ENCODE data around the gene ZNF846. TPM values are rescaled to one million over a fixed set of nuclear protein-coding genes. Genes with fewer than 3 reads are reported as not detected.

Gene ZNF846
- total and polyA plus RNA-seq, 10 of the 15 experiments (the other 5 are each of a cell fraction or from before 2014, with no cell fraction given) = 0.64 to 4.1 (median 1.6) TPM

DNA sequence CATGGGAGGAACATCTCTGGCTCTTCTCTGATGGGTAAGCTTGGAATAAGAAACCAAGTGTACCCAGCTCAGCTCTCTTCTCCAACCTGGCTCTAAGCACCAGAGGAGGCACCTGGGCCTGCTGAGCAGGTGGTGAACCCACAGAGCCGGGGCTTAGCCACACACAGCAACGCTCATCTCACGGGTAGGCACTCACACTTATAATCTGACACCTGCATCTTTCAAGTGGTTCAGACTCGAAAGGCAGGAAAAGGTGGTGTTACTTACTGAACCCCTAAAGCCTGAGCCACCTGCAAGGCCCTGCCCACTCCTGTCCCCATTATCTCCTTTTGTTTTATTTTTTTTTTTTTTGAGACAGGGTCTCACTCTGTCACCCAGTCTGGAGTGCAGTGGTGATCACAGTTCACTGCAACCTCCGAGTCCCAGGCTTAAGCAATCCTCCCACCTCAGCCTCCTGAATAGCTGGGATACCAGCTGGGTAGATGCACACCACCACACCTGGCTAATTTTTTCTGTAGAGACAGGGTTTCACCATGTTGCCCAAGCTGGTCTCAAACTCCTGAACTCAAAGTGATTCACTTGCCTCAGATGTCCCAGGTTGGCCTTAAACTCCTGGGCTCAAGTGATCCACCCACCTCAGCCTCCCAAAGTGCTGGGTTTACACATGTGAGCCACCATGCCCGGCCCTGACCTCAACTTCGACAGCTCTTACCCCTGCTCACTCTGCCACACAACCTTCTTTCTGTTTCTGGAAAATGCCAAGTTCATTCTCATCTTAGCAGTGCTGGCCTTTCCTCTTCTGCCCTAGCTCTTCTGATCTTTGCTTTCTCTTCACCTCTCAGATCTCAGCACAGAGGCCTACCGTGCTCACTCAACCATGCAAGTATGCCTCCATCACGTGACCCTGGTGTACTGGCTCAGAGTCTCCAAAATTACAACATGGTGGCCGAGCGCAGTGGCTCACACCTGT, 40.6 kb upstream of the ZNF846 start (continued):
- TF ChIP-seq, protein P1, sequence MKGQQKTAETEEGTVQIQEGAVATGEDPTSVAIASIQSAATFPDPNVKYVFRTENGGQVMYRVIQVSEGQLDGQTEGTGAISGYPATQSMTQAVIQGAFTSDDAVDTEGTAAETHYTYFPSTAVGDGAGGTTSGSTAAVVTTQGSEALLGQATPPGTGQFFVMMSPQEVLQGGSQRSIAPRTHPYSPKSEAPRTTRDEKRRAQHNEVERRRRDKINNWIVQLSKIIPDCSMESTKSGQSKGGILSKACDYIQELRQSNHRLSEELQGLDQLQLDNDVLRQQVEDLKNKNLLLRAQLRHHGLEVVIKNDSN (IDR thresholded peaks at IDR 0.05; ENCODE audit: borderline replicate concordance, extremely low read length, insufficient read depth, low read depth, low read length) = peak; percentile 29
- TF ChIP-seq HDGF (IDR thresholded peaks at IDR 0.05) = no peak
- TF ChIP-seq SP1 (IDR thresholded peaks at IDR 0.05; ENCODE audit: low read depth, low read length) = no peak

GRCh38 chr19:9806803-9807202, 38.3 kb upstream of the ZNF846 start:
- H2AFZ ChIP-seq (ENCODE audit: control insufficient read depth, low read depth, low read length) = no peak overlapping the region
- no peak overlapping the region for H3K9ac ChIP-seq (ENCODE audit: control insufficient read depth, insufficient read depth, low read length)
- H3K4me2 ChIP-seq (ENCODE audit: control insufficient read depth, insufficient read depth) = no peak overlapping the region
- H3K4me1 ChIP-seq (ENCODE audit: control insufficient read depth, insufficient read depth, low read length) = no peaks in the 10 kb centered on the region
- BruUV-seq (replicated peaks) = no TSS peak
- TF ChIP-seq SRF (IDR thresholded peaks at IDR 0.05; ENCODE audit: low read depth in 2 of 2, low read length in 2 of 2) = no peak
- TF ChIP-seq EP300 (IDR thresholded peaks at IDR 0.05; ENCODE audit: borderline replicate concordance in 1 of 2, control insufficient read depth in 1 of 2, low read depth in 2 of 2, low read length in 2 of 2) = no peak
- TF ChIP-seq, protein P2, sequence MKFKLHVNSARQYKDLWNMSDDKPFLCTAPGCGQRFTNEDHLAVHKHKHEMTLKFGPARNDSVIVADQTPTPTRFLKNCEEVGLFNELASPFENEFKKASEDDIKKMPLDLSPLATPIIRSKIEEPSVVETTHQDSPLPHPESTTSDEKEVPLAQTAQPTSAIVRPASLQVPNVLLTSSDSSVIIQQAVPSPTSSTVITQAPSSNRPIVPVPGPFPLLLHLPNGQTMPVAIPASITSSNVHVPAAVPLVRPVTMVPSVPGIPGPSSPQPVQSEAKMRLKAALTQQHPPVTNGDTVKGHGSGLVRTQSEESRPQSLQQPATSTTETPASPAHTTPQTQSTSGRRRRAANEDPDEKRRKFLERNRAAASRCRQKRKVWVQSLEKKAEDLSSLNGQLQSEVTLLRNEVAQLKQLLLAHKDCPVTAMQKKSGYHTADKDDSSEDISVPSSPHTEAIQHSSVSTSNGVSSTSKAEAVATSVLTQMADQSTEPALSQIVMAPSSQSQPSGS (IDR thresholded peaks at IDR 0.05; ENCODE audit: low read length) = no peak
- TF ChIP-seq ZNF24 (IDR thresholded peaks at IDR 0.05) = no peak
- no peak for TF ChIP-seq GABPA (IDR thresholded peaks at IDR 0.05; ENCODE audit: low read depth)
- TF ChIP-seq TCF7 (IDR thresholded peaks at IDR 0.05; ENCODE audit: borderline replicate concordance) = no peak
- no peak for TF ChIP-seq CEBPB (IDR thresholded peaks at IDR 0.05; ENCODE audit: borderline replicate concordance in 1 of 2, low read depth in 2 of 2, low read length in 2 of 2)
- no peak for TF ChIP-seq RAD51 (IDR thresholded peaks at IDR 0.05)
- no peak for TF ChIP-seq EGR1 (IDR thresholded peaks at IDR 0.05; ENCODE audit: borderline replicate concordance in 1 of 2, low read depth in 2 of 2, low read length in 2 of 2)
- no peak for TF ChIP-seq SIN3A (IDR thresholded peaks at IDR 0.05; ENCODE audit: low read depth, low read length)
- TF ChIP-seq JUNB (IDR thresholded peaks at IDR 0.05) = no peak
- H3K36me3 ChIP-seq (ENCODE audit: control insufficient read depth in 2 of 2, insufficient read depth in 2 of 2, low read length in 1 of 2) = peaks cover 11 to 18% of the 10 kb centered on the region in 2 experiments
- FAIRE-seq (no peak), ATAC-seq (no peak), DNase-seq (ENCODE audit: low read depth, low spot score) (no peak)
- H3K27me3 ChIP-seq (replicated peaks in 1 of 2; ENCODE audit: control insufficient read depth in 2 of 2, insufficient read depth in 2 of 2, low read length in 1 of 2) = no peaks in the 10 kb centered on the region
- H3K4me3 ChIP-seq = no peak overlapping the region
- no peak overlapping the region for H3K27ac ChIP-seq (ENCODE audit: control insufficient read depth, insufficient read depth)
- whole genome bisulfite sequencing (ENCODE audit: insufficient coverage, insufficient replicate concordance, low lambda C conversion rate, missing lambda C conversion rate) = 97% methylated on average over 3 of the region's 3 CpGs
- ChIA-PET RAD21 (ENCODE audit: unreplicated experiment) (no interaction called here), CTCF (interaction anchor here (1.3 kb wide), 2 partner anchors 12 to 181 kb away, joined by 3 read pairs; partner anchors contain the start of gene FBXL12), SMC1A (ENCODE audit: uncharacterized antibody, unreplicated experiment) (interaction anchor here (1.2 kb wide), 1 partner anchor 11 kb away, joined by 3 read pairs; no protein-coding TSS in a partner anchor), POLR2A (no interaction called here)
- no peaks in the 10 kb centered on the region for H4K20me1 ChIP-seq (ENCODE audit: control insufficient read depth, insufficient read depth)
- H3K79me2 ChIP-seq (ENCODE audit: control insufficient read depth, insufficient read depth, low read length) = no peaks in the 10 kb centered on the region
- intact Hi-C loops (cut with micrococcal nuclease; ENCODE audit: unreplicated experiment) (no loop called here), in situ Hi-C loops (cut with MboI) (no loop called here)
- H3K9me3 ChIP-seq (replicated peaks; ENCODE audit: control insufficient read depth, insufficient read depth, low read length) = no peaks in the 10 kb centered on the region

Data from GM12878 (cell line).